Stimulated activated CD4-positive, alpha-beta T cell treated with anti-CD3 and anti-CD28 coated beads, Interleukin-12 subunit alpha, Interleukin-12 subunit beta, amount 100 ng/mL, for 24 hours (primary cell): ENCODE measurements around the gene ALCAM.

Experiments
- DNase-seq, 2 experiments: peaks; one replicate each; pipeline ENCODE4 v3.0.0-alpha.2; 2020; ENCODE audit warnings: low read depth in 2 of 2

Gene ALCAM

GRCh38 chr3:105366326-105367062 is at the start of gene ALCAM:
TSS of gene ALCAM (plus strand) at chr3:105366909.
- peak; percentile 66 to 77 for DNase-seq

GRCh38 chr3:105317841-105318240 is 48.9 kb upstream of the ALCAM start:
- DNase-seq, result no peak

GRCh38 chr3:105322570-105323273 is 44.0 kb upstream of the ALCAM start:
- DNase-seq, result no peak

DNA sequence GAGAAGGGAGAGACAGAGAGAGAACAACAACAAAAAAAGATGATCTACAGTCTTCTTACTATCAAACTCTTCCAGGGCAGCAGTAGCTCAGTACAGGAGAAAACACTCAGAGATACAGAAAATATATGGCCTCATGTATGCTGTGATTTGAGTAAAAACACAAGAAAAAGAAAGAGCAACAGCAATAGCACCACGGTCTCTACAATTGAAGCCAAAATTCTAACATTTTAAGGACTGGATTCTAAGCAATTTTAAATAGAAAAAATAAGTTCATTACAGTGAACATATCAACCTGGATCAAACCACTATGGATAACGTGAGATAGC is 43.5 kb upstream of the ALCAM start:
- no peak for DNase-seq

DNA sequence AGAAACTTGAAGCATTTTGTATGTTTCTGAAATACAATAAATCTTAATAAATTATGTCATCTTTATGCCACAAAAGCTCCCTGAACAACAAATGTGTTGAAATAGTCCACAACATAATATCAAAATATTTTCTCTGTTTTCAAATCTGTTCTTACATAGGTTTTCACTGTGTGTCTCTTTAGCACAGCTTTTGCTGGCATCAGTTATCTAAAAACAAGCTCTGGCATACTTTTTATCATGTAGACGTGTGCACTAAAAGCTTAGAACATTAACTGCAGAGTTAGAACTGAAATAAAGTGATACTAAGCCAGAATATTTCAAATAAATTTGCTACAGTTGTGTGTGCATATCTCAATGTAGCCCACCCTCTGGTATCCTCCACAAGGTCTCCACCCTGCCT is 41.8 kb upstream of the ALCAM start:
- DNase-seq, result no peak

DNA sequence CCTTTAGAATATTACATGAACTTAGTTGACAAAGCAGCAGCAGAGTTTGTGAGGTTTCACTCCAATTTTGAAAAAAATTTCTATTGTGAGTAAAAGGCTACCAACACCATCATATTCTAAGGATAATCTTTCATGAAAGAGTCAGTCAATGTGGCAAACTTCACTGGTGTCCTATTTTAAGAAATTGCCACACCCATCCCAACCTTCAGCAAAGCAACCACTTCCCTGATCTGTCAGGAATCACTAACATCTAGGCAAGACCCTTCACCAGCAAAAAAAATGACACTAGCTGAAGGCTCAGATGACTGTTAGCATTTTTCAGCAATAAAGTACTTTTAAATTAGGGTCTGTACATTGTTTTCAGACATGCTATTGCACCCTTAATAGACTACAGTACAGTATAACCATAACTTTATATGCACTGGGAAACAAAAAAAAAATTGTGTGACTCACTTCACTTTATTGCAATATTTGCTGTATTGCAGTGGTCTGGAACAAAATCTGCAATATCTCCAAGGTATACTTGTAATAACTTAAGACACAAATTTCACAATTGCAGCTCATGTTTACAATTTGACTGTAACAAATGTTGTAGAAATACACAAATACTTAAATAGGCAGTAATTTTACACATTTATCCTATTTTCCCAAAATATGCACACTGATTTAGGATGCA is 38.9 kb upstream of the ALCAM start:
- no peak for DNase-seq

- no peak for DNase-seq
Measured at GRCh38 chr3:105328338-105328730, 38.4 kb upstream of the ALCAM start.

DNA sequence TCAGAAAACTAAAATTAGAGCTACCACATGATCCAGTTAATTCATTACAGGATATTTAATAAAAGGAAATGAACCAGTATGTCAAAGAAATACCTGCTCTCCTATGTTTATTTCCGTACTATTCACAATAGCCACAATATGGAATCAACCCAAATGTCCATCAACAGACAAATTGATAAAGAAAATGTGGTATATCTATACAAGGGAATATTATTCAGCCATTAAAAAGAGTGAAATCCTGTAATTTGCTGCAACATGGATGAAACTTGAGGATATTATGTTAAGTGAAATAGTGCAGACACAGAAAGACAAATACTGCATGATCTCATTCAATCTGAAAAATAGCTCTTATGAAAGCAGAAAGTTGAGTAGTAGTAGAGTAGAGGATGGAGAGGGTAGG is 33.7 kb upstream of the ALCAM start:
- DNase-seq, result no peak

DNA sequence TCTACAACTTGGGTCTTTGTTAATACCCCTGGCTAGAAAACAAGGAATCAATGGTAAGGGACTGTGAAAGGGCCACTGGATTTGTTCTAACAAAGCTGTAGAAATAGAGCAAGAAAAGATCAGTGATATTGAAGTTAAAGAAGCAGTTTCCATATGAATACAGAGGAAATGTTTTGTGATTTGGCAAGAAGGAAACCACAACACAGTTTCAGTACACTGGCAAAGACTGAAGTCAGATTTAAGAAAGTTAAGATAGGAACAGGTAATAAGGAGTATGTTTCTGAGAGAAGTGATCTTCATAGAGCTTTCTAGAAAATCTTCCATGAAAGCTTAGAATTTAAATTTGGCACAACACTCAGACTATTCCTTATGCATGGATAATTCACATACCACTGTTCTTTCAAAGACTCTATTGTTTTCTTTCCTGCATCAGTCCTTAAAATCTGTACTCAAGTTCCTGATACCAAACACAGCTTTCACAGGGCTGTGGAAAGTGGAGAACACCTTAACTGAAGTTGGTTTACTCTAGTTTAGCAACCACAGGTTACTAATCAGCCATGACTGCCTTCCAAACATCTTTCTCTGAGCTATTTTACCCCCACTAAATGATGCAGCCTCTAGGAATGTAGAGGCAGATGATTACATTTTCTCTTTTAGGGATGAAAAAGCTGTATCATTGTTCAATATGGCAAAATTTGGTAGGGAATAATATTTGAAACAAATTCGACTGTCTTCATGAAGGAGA is 32.4 kb upstream of the ALCAM start:
- DNase-seq, result no peak

DNA sequence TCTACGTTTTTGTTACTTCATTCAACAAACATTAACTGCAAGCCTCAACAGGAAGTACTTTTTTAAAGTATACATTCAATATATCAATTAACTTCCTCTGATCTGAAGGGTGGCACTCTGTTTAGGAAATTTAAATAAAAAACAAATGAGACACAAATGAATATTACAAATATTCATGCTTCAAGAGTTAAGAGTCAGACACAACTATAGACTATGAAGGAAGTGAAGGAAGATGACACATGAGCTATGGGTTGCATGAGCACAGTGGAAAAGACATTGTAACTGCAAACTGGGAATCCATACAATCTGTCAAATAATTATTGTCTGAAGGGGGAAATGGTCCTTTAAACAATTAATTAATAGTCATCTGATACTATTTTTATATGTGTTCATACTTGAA is 26.8 kb upstream of the ALCAM start:
- DNase-seq, result no peak

GRCh38 chr3:105343991-105344390 is 22.7 kb upstream of the ALCAM start:
- no peak for DNase-seq

GRCh38 chr3:105345156-105345555 is 21.6 kb upstream of the ALCAM start:
- DNase-seq, result no peak

DNA sequence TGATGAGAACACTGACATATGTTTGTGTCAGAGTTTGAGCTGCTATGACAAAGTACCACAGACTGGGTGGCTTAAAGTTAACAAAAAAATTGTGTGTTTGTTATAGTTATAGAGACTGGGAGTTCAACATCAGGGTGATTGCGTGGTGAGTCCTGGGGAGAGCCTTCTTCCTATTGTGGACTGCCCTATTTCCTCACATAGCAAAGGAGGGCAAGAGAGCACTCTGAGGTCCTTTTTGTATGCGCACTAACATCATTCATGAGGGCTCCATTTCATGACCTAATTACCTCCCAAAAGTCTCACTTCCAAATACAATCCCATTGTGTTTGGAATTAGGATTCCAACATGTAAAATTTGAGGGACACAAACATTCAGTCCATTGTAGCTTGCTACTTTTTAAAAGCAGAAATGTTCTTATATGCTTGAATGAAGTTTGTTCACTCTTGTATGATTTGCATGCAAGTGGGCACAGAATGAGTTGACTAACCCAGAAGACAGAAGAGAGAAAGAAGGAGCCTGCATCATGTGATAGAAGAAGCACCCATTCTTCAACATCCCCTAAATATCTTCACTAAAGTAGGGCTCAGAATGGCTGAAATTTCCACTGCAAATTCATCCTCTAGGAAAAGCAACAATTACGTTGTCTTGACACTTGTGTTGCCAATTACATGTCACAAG is 18.9 kb upstream of the ALCAM start:
- DNase-seq, result no peak

GRCh38 chr3:105348307-105348706 is 18.4 kb upstream of the ALCAM start:
- no peak for DNase-seq

GRCh38 chr3:105349684-105350387 is 16.9 kb upstream of the ALCAM start:
- no peak for DNase-seq

- DNase-seq, result no peak
Measured at GRCh38 chr3:105351821-105352220, 14.9 kb upstream of the ALCAM start.

- no peak for DNase-seq
Measured at GRCh38 chr3:105352976-105353375, 13.7 kb upstream of the ALCAM start.

DNA sequence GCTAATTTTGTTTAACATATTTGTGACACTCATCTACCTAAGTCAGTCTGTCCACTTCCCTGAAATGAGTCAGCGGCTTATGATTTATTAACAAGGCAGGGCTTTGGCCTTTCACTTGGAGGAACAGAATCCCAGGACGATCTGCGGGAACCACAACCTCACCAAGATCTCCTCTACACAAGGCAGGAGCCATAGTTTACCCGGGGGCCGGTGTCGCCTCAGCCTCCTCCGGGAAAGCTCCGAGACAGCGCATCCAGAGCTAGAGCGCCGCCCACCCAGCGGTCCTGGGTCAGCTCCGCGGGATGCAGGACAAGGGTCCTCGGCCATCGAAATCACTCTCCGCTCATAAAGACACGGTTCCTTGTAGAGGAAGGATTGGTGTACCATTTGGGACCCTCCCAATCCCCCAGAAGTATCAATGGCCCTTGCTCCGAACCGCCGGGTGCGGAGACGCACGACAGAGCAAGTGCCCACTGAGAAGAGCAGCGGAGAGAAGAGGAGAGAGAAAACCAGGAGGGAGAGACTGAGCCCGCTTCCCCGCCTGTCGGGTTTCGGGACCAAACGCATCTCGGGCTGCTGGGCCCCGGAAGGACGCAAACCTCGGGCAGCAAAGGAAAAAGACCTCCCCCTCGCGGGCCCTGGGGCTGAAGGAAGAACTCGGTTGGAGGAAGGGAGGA is 13.1 kb upstream of the ALCAM start:
- no peak for DNase-seq

DNA sequence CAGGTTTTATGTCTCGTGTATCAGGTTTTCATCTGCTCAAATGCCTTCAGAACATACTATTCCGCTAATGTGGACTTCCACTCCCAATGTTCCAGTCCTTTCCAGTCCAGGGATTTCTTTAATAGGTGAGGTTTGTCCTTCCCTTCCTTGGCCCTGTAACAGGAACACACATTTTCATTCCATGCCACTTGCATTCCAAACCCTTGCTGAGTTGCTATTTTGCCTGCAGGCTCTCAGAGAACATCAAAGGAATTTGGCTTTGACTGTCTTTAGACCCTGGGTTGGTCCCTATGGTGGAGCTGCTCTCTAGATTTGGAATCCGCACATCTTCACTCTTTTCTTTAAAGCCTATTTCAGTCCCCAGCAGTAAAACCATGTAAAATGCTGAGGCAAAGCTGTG is 12.3 kb upstream of the ALCAM start:
- no peak for DNase-seq

DNA sequence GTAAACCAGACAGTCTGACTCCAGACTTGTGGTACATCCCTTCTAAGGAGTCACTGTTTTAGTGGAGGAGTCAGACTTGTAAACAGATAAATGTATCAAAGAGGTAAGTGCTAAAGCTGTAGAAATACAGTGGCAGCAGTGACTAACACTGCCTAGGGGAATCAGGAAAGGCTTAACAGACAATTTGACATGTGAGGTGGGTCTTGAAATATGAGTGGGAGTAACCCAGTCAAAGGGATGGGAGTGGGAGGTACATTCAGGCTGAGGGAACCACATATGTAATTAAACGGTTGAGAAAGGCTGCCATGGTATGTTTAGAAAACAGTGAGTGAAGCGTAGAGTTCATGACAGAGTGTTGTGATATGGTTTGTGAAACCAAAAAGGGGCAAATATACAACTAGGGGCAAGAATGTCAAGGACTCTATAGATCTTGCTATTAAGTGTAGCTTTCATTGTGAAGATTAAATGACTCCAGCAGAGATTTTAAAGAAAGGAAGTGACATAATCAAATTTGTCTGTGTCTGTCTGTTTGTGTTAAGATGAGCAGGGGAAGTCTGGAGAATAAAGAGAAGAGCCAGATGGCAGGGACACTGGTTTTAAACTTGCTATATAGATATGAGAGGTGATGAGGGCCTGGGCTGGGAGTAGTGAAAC is 11.2 kb upstream of the ALCAM start:
- no peak for DNase-seq
